HG03575 (cell line): ENCODE measurements around the gene CCDC43.

Experiments used
- ATAC-seq: cut with Tn5 transposase; IDR thresholded peaks from one replicate; pipeline ENCODE4 v1.9.1; 2021; ENCODE audit not compliant: unreplicated experiment, insufficient number of reproducible peaks, low FRiP score; ENCODE audit errors: extremely low read depth

CCDC43 gene

GRCh38 chr17:44630703-44631102, 58.9 kb downstream of the CCDC43 start:
- no peak for ATAC-seq

GRCh38 chr17:44629314-44629713, 60.3 kb downstream of the CCDC43 start:
- ATAC-seq: no peak

GRCh38 chr17:44628243-44629188, 61.1 kb downstream of the CCDC43 start:
- ATAC-seq: no peak

GRCh38 chr17:44627513-44628242, 61.9 kb downstream of the CCDC43 start:
- ATAC-seq: no peak
